Stimulated activated CD8-positive, alpha-beta memory T cell treated with anti-CD3 and anti-CD28 coated beads, Interleukin-15, amount 100 ng/mL, for 1 hour (primary cell): Measurements from ENCODE around the gene CXorf66.
"Not testable (repeated sequence)": the region's sequence is repeated elsewhere in the genome, so short reads cannot be mapped to it uniquely, and the experiment has no call there.

Experiments used
- DNase-seq: peaks from one replicate; pipeline ENCODE4 v3.0.0-alpha.2; 2020; ENCODE audit warnings: low read depth

The CXorf66 gene

GRCh38 chrX:139924696-139925095 is 40.6 kb downstream of the CXorf66 start:
- DNase-seq, result no peak

DNA sequence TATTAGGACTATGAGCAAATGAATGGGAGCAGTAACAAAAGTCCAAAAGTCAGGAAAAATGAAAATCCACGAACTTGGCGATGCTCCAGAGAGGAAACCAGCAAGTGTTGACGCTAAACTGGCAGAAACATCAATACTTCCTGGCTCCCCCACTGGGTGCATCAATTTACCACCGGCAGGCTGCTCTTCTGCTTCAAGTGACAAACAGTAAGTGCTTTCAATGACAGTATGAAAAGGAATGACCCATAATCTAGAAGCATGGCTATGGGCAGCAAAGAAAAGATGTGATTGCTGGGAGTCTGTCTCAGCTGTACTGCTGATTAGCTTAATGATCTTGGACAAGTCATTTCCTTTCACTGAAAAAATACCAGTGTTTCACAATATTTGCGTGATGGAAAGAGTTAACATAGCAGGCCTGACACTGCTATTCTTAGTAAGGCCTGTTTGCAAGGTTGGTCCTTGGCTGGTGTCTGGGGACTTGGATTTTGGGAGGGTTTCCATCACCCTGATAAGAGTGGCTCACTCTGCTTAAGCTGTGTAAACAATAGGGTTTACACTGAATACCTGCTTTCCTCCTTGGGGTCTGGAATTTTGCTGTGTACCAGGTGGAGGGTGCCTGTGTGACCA is 41.1 kb downstream of the CXorf66 start:
- DNase-seq, result no peak

- DNase-seq, result not testable (repeated sequence)
These were observed 44.2 kb downstream of the CXorf66 start for GRCh38 chrX:139921142-139921541.

DNA sequence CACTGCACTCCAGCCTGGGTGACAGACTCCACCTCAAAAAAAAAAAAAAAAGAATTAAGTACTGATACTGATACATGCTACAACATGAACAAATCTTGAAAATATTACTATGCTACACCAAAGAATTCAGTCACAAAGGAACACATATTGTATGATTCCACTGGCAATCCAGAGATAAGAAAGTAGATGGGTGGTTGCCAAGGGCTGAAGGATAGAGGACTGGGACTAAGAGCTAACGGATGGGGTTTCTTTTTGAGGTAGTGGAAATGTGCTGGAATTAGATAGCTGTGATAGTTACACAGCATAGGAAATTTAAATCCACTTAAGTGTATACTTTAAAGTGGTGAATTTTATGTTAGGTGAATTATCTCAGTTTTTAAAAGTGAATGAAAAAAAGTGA is 45.0 kb downstream of the CXorf66 start:
- no peak for DNase-seq

- DNase-seq, result no peak
These were observed 50.9 kb downstream of the CXorf66 start for GRCh38 chrX:139914421-139914820.

- DNase-seq, result no peak
These were observed 55.6 kb downstream of the CXorf66 start for GRCh38 chrX:139909712-139910111.

DNA sequence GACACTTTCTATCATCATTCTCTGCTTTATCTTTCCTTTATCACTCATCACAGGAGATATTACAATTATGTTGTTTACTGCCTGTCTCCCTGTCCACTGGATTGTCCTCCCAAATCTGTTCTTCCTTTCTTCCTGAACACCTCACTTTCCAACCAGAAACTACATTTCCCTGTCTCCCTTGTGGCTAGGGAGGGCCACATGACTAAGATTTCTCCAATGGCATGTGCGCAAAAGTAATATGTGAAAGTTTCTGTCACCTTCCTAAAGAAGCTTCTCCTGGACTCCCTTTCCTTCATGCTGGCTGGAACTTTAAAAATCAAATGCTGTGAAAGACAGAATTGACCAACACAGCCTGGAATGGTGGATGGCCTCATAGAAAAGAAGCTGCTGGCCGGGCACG is 58.2 kb downstream of the CXorf66 start:
- no peak for DNase-seq

- DNase-seq, result no peak
These were observed 59.6 kb downstream of the CXorf66 start for GRCh38 chrX:139905743-139906142.
